RWPE2 (cell line): ENCODE data around the gene PLSCR2.
"Not testable (repeated sequence)": the region's sequence is repeated elsewhere in the genome, so short reads cannot be mapped to it uniquely, and the experiment has no call there.

Source experiments
- ATAC-seq: fragments of 200-7000 bp; cut with Tn5 transposase; 3 replicates; pipeline ENCODE4 v1.9.1; 2021; ENCODE audit warnings: low read depth
- DNase-seq: peaks from one replicate; pipeline ENCODE4 v3.0.0-alpha.2; 2020; ENCODE audit warnings: low spot score
- H3K27ac ChIP-seq: fragments of 450-650 bp; 2 replicates; pipeline ENCODE4 v1.5.1; 2017; ENCODE audit warnings: mild to moderate bottlenecking; ENCODE audit not compliant: poor library complexity, severe bottlenecking
- H3K27me3 ChIP-seq: fragments of 250-450 bp; sonication (Bioruptor Pico); 2 replicates; pipeline ENCODE4 v1.5.1; 2021; ENCODE audit warnings: mild to moderate bottlenecking, moderate library complexity; ENCODE audit not compliant: insufficient read depth, poor library complexity, severe bottlenecking
- H3K36me3 ChIP-seq: fragments of 250-450 bp; sonication (Bioruptor Pico); 2 replicates; pipeline ENCODE4 v1.5.1; 2020; ENCODE audit warnings: low read depth, mild to moderate bottlenecking, moderate library complexity
- H3K4me1 ChIP-seq: fragments of 250-450 bp; sonication (Bioruptor Pico); 2 replicates; pipeline ENCODE4 v1.5.1; 2021; ENCODE audit warnings: mild to moderate bottlenecking, moderate library complexity; ENCODE audit not compliant: insufficient read depth, poor library complexity, severe bottlenecking
- H3K4me3 ChIP-seq: fragments of 250-450 bp; sonication (Bioruptor Pico); 2 replicates; pipeline ENCODE4 v1.5.1; 2021; ENCODE audit warnings: mild to moderate bottlenecking, moderate library complexity; ENCODE audit not compliant: severe bottlenecking
- H3K9me3 ChIP-seq: fragments of 250-450 bp; sonication (Bioruptor Pico); 2 replicates; pipeline ENCODE4 v1.5.1; 2021; ENCODE audit warnings: mild to moderate bottlenecking, moderate library complexity; ENCODE audit not compliant: severe bottlenecking
- CTCF ChIP-seq: fragments of 450-650 bp; IDR thresholded peaks from one replicate; pipeline ENCODE4 v1.5.1; 2017; ENCODE audit warnings: mild to moderate bottlenecking, moderate library complexity; ENCODE audit not compliant: poor library complexity, severe bottlenecking

PLSCR2 gene

GRCh38 chr3:146449076-146449475 is 20.3 kb downstream of the PLSCR2 start:
- Histone ChIP-seq H3K27ac (no peak overlapping the region), H3K9me3 (no peaks in the 10 kb centered on the region), H3K4me1 (no peaks in the 10 kb centered on the region), H3K4me3 (no peak overlapping the region), H3K27me3 (no peaks in the 10 kb centered on the region), H3K36me3 (no peaks in the 10 kb centered on the region)
- DNase-seq (no peak), ATAC-seq (no peak)
- TF ChIP-seq CTCF = no peak

GRCh38 chr3:146446026-146446425 is 23.3 kb downstream of the PLSCR2 start:
- Histone ChIP-seq H3K27me3 (no peaks in the 10 kb centered on the region), H3K4me1 (no peaks in the 10 kb centered on the region), H3K4me3 (no peak overlapping the region), H3K36me3 (no peaks in the 10 kb centered on the region), H3K27ac (no peak overlapping the region), H3K9me3 (no peaks in the 10 kb centered on the region)
- ATAC-seq (no peak), DNase-seq (no peak)
- TF ChIP-seq CTCF = no peak

GRCh38 chr3:146440310-146440709 is 29.1 kb downstream of the PLSCR2 start:
- H3K27ac ChIP-seq, H3K27me3 ChIP-seq, DNase-seq, H3K4me3 ChIP-seq, ATAC-seq, H3K36me3 ChIP-seq, H3K9me3 ChIP-seq, H3K4me1 ChIP-seq: not testable (repeated sequence)

- H3K27me3 ChIP-seq = no peaks in the 10 kb centered on the region
These were observed 37.3 kb downstream of the PLSCR2 start for GRCh38 chr3:146432066-146432465.

GRCh38 chr3:146431240-146431639 is 38.1 kb downstream of the PLSCR2 start:
- H3K4me1 ChIP-seq = no peaks in the 10 kb centered on the region

More at GRCh38 chr3:146432066-146432465, 37.3 kb downstream of the PLSCR2 start:
- ATAC-seq = no peak
- Histone ChIP-seq H3K9me3 (no peaks in the 10 kb centered on the region), H3K4me1 (no peaks in the 10 kb centered on the region), H3K27ac (no peak overlapping the region), H3K36me3 (no peaks in the 10 kb centered on the region), H3K4me3 (no peak overlapping the region)
- no peak for DNase-seq
- TF ChIP-seq CTCF = no peak

More at GRCh38 chr3:146431240-146431639, 38.1 kb downstream of the PLSCR2 start:
- Histone ChIP-seq H3K36me3 (no peaks in the 10 kb centered on the region), H3K4me3 (no peak overlapping the region), H3K27me3 (no peaks in the 10 kb centered on the region), H3K27ac (no peak overlapping the region), H3K9me3 (no peaks in the 10 kb centered on the region)
- DNase-seq (no peak), ATAC-seq (no peak)
- no peak for TF ChIP-seq CTCF
